Frontal cortex (tissue), 4 donors: ENCODE results near the gene SLC44A1. TPM values are rescaled to one million over a fixed set of nuclear protein-coding genes. Genes with fewer than 3 reads are reported as not detected.

Experiments used
- DNase-seq, 2 donors: peaks; one replicate each; pipeline ENCODE4 v3.0.0; 2012; ENCODE audit warnings: low spot score in 2 of 2
- FAIRE-seq: peaks from 2 replicates; lab custom pipeline; 2012; peaks lifted over from hg19 to GRCh38; lab: Jason Lieb, UNC
- total RNA-seq: library from RNA; depleted of rRNA; stranded (reverse); fragments of >200 nt; gene quantifications from one replicate; pipeline ENCODE4 v1.2.3, GENCODE V29; 2014
- donor health status: control.
- donor health status: control.
- donor health status: control.

The SLC44A1 gene
- total RNA-seq, 1 donor from 2014 or later = 38.7 TPM

DNA sequence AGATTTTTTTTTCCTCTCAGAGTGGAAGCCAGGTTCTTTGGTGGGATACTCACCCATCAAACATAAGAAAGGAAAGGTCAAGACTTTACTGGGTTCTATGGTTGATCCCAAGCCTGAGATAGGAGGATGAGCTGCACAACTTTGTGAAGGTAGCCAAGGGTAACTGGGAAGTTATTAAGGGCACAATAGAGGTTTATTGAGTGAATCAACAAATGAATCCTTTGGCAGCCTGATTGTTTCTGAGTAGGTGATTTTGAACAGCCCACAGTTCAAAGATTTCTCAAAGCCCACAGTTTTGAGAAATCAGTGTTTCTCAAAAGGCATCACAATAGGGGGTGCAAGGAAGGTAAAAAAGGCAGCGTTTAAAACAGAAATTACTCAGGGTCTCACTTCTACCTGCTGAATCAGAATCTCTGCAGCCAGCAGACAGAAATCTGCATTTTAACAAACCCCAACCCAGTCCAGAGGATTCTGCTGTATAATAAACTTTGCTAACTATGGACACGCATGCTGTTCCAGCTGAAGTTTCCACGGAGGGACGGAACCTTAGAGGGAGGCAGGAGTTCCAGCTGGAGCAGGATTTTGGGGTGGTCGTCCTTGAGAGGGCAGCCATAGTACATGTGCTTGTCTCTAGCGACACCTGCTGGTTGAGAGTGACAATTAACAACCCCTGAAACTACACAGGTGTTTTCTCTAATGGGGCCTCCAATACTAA is 170.7 kb downstream of the SLC44A1 start:
- DNase-seq = peak in 1 of 2 donors; percentile 52
- FAIRE-seq = no peak

GRCh38 chr9:105415662-105415980 is 171.2 kb downstream of the SLC44A1 start:
- DNase-seq = no peak
- FAIRE-seq = no peak

GRCh38 chr9:105416840-105417239 is 172.4 kb downstream of the SLC44A1 start:
- DNase-seq (no peak), FAIRE-seq (no peak)

GRCh38 chr9:105418588-105419500 is 174.4 kb downstream of the SLC44A1 start:
- no peak for FAIRE-seq
- DNase-seq = no peak

- FAIRE-seq (no peak), DNase-seq (no peak)
These were observed 175.6 kb downstream of the SLC44A1 start for GRCh38 chr9:105419816-105420597.

- FAIRE-seq = no peak
- DNase-seq = no peak
These were observed 176.7 kb downstream of the SLC44A1 start for GRCh38 chr9:105421154-105421553.

DNA sequence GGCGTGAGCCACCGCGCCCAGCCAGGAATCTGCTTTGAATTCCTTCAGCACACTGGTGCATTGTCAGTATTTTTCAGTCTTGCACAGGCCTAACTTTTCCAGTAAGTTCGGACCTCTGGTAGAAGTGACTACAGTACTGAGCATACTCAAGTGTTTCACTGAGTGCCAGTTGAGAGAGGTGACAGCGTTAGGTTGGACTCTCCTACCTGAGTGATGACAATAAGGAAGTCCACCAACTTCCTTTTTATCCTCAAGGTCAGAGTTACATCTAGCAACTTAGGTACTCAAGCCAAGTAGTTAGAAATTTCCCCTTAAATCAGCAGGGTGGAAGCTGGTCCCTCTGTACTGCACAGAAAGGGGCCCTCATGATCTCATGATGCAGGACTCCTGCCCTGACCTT is 177.4 kb downstream of the SLC44A1 start:
- no peak for DNase-seq
- no peak for FAIRE-seq

- DNase-seq = no peak
- peak; percentile 6 for FAIRE-seq
These were observed 181.5 kb downstream of the SLC44A1 start for GRCh38 chr9:105425816-105426433.

- DNase-seq (no peak), FAIRE-seq (no peak)
These were observed 182.2 kb downstream of the SLC44A1 start for GRCh38 chr9:105426657-105427056.

- no peak for FAIRE-seq
These were observed 187.2 kb downstream of the SLC44A1 start for GRCh38 chr9:105431424-105432246.

DNA sequence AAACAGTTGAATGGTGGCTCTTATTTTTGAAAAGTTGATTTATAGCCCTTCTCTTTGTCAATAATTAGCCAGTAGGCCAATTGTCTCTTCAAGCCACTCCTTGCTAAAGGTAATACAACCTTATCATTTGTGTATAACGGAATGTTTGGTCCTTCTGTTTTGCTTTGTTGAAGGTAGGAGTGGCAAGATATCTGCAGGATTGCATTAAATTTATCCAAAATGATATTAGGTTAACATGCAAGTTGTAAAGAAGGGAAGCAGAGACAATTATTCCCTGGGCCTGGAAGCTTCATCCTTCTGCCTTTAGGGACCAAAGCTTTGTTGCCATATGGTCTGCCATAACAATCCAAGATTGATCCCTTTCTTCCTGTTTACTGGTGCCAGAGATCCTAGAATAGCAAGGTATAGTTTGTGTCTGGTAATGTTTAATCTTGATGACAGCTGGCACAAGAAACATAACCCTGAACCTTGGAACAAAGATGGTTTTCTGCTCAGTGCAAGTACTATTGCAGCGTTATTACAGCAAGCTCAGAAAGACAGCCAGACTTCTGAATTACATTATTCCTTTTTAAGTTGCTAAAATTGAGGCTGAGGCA is 187.9 kb downstream of the SLC44A1 start:
- no peak for FAIRE-seq
- DNase-seq = no peak

More at GRCh38 chr9:105431424-105432246, 187.2 kb downstream of the SLC44A1 start:
- DNase-seq = no peak

- DNase-seq (no peak), FAIRE-seq (no peak)
These were observed 191.0 kb downstream of the SLC44A1 start for GRCh38 chr9:105435453-105435852.

- DNase-seq = no peak
- FAIRE-seq = no peak
These were observed 192.3 kb downstream of the SLC44A1 start for GRCh38 chr9:105436783-105437182.

- FAIRE-seq (no peak), DNase-seq (no peak)
These were observed 193.3 kb downstream of the SLC44A1 start for GRCh38 chr9:105437704-105438103.

GRCh38 chr9:105438141-105438806 is 193.8 kb downstream of the SLC44A1 start:
- DNase-seq (no peak), FAIRE-seq (no peak)

GRCh38 chr9:105439428-105439827 is 195.0 kb downstream of the SLC44A1 start:
- no peak for FAIRE-seq
- no peak for DNase-seq

DNA sequence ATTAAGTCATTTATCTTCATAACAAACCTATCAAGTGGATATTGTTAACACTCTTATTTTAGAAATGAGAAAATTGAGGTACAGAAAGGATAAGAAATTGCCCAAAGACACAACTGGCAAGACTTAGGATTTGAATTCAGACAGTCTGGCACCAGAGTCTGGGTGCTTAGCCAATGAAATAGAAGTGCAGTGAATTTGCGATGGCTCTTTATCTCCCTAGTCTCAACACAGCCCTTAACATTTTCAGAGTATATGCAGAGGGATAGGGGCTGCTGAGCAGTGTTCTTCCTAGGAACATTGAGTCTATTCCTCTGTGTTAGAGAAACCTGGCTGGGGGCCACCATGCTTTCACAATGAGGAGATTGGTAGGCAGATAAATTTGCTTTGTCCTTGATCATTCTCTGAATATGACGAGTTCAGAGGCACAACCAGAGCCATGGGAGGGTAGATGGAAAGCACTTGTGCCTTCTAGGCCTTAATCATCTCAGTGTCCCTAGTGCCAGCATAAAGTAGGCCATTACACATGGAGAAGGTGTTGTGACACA is 197.2 kb downstream of the SLC44A1 start:
- DNase-seq = no peak
- FAIRE-seq = no peak

- FAIRE-seq = no peak
- no peak for DNase-seq
These were observed 198.7 kb downstream of the SLC44A1 start for GRCh38 chr9:105443121-105443520.
